ENCODE data around the gene GNAI2.
"Not testable (repeated sequence)": the region's sequence is repeated elsewhere in the genome, so short reads cannot be mapped to it uniquely, and the experiment has no call there.

The GNAI2 gene

DNA sequence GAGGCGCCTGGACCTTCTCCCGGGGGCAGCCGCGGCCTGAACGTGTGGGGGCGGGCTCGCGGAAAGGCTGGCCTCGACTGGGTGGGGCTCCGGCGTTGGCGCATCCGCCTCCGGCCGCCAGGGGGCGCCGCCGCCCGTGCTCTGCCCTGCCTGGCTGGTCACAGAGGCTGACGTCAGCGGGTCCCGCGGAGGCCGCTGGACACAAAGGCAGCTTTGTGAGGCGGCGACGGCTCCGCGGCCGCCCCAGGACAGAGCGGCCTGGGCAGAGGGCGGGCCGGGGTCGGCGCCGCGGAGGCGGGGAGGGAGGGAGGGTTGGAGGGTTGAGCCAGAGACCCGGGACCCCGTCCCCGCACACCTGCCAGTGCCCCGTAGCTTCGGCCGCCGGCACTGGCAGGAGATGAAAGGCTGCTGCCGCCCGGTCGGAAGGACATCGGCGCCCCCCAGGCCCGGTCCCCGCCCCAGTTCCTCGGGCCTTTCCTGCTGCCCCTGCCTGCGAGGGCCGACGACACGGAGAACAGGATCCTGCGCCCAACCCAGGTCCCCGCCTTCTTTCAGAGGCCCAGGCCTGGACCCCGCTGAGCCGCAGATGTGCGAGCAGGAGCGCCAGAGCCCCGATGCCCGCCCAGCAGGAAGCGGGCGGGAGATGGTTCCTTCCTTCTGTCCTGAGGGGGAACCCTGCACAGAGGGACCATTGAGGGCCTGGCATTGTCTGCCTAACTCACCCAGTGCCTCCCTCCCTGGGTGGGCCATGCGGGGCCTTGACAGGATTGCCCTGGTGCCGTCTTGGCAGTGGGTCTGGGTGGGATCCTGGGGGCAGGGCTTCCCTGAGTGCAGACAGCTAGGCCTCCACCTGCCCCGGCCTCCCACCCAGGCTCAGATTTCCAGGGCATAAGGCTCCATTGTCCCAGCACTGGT, 24.3 kb downstream of the GNAI2 start:
- ATAC-seq (ENCODE audit: low read depth) (peak; percentile 65), DNase-seq (ENCODE audit: low spot score) (no peak)
- H3K36me3 ChIP-seq (ENCODE audit: low read depth), result peaks cover 33% of the 10 kb centered on the region
- peak overlapping the region; percentile 31 for H3K4me3 ChIP-seq (ENCODE audit: severe bottlenecking)
- H3K9me3 ChIP-seq (ENCODE audit: severe bottlenecking), result no peaks in the 10 kb centered on the region
- TF ChIP-seq CTCF (IDR thresholded peaks at IDR 0.05; ENCODE audit: poor library complexity, severe bottlenecking), result peak; percentile 97
- peaks cover 21% of the 10 kb centered on the region for H3K4me1 ChIP-seq (ENCODE audit: insufficient read depth, poor library complexity, severe bottlenecking)
- H3K27me3 ChIP-seq (ENCODE audit: insufficient read depth, poor library complexity, severe bottlenecking), result no peaks in the 10 kb centered on the region
- H3K27ac ChIP-seq (ENCODE audit: poor library complexity, severe bottlenecking), result peak overlapping the region; percentile 59

DNA sequence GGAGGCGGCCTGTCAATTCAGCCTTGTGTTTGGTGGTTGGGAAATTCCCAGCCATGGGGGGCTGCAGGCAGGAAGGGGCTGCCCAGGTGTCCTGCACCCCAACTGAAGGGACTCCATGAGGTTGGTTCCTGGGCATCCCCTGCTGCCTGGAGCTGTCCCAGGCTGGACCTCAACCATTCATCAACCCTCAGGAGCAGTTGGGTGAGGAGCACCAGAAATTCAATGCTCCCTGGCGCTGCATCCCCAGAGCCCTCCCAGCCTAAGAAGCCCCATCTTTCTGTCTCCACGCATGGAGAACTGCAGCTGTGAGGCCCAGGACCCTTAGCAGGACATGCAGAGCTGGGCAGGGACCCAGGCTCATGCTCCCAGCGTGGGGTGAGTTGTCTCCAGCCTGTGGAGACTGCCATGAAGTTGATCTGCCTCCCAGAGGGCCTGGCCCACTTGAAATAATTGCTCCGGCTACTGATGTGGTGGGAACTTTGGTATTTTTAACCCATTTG, 25.0 kb downstream of the GNAI2 start:
- Histone ChIP-seq H3K36me3 (ENCODE audit: low read depth) (peaks cover 29% of the 10 kb centered on the region), H3K27ac (ENCODE audit: poor library complexity, severe bottlenecking) (peak overlapping the region; percentile 59), H3K9me3 (ENCODE audit: severe bottlenecking) (no peaks in the 10 kb centered on the region), H3K4me3 (ENCODE audit: severe bottlenecking) (no peak overlapping the region), H3K27me3 (ENCODE audit: insufficient read depth, poor library complexity, severe bottlenecking) (no peaks in the 10 kb centered on the region), H3K4me1 (ENCODE audit: insufficient read depth, poor library complexity, severe bottlenecking) (peaks cover 22% of the 10 kb centered on the region)
- no peak for TF ChIP-seq CTCF (IDR thresholded peaks at IDR 0.05; ENCODE audit: poor library complexity, severe bottlenecking)
- DNase-seq (ENCODE audit: low spot score) (no peak), ATAC-seq (ENCODE audit: low read depth) (no peak)

GRCh38 chr3:50261505-50261904, 25.5 kb downstream of the GNAI2 start:
- ATAC-seq (ENCODE audit: low read depth) (no peak), DNase-seq (ENCODE audit: low spot score) (no peak)
- H3K27ac ChIP-seq (ENCODE audit: poor library complexity, severe bottlenecking), result peak overlapping the region; percentile 59
- TF ChIP-seq CTCF (IDR thresholded peaks at IDR 0.05; ENCODE audit: poor library complexity, severe bottlenecking), result no peak
- no peaks in the 10 kb centered on the region for H3K27me3 ChIP-seq (ENCODE audit: insufficient read depth, poor library complexity, severe bottlenecking)
- H3K9me3 ChIP-seq (ENCODE audit: severe bottlenecking), result no peaks in the 10 kb centered on the region
- peaks cover 22% of the 10 kb centered on the region for H3K4me1 ChIP-seq (ENCODE audit: insufficient read depth, poor library complexity, severe bottlenecking)
- H3K4me3 ChIP-seq (ENCODE audit: severe bottlenecking), result no peak overlapping the region
- peaks cover 25% of the 10 kb centered on the region for H3K36me3 ChIP-seq (ENCODE audit: low read depth)

DNA sequence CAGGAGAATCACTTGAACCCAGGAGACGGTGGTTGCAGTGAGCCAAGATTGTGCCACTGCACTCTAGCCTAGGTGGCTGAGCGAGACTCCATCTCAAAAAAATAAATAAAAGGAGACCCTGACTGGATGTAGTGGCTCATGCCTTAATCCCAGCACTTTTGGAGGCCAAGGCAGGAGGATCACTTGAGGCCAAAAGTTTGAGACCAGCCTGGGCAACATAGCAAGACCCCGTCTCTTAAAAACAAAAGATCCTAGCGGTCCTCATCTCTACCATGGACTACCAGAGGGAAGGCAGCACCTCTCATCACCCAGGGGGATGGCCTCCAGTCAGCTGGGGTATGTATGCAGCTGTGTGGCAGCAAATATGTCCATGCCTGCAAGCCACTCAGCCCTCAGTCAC, 26.2 kb downstream of the GNAI2 start:
- not testable (repeated sequence) for H3K9me3 ChIP-seq (ENCODE audit: severe bottlenecking); H3K27me3 ChIP-seq (ENCODE audit: insufficient read depth, poor library complexity, severe bottlenecking); ATAC-seq (ENCODE audit: low read depth); H3K27ac ChIP-seq (ENCODE audit: poor library complexity, severe bottlenecking); DNase-seq (ENCODE audit: low spot score); H3K4me3 ChIP-seq (ENCODE audit: severe bottlenecking)
- Histone ChIP-seq H3K36me3 (ENCODE audit: low read depth) (peaks cover 18% of the 10 kb centered on the region), H3K4me1 (ENCODE audit: insufficient read depth, poor library complexity, severe bottlenecking) (peaks cover 22% of the 10 kb centered on the region)

GRCh38 chr3:50262778-50263177, 26.8 kb downstream of the GNAI2 start:
- peak overlapping the region; percentile 93 for H3K27ac ChIP-seq (ENCODE audit: poor library complexity, severe bottlenecking)
- DNase-seq (ENCODE audit: low spot score) (no peak), ATAC-seq (ENCODE audit: low read depth) (no peak)
- no peaks in the 10 kb centered on the region for H3K9me3 ChIP-seq (ENCODE audit: severe bottlenecking)
- peaks cover 15% of the 10 kb centered on the region for H3K36me3 ChIP-seq (ENCODE audit: low read depth)
- no peak for TF ChIP-seq CTCF (IDR thresholded peaks at IDR 0.05; ENCODE audit: poor library complexity, severe bottlenecking)
- no peaks in the 10 kb centered on the region for H3K27me3 ChIP-seq (ENCODE audit: insufficient read depth, poor library complexity, severe bottlenecking)
- H3K4me3 ChIP-seq (ENCODE audit: severe bottlenecking), result no peak overlapping the region
- H3K4me1 ChIP-seq (ENCODE audit: insufficient read depth, poor library complexity, severe bottlenecking), result peaks cover 25% of the 10 kb centered on the region

All from RWPE2 (cell line).